Right lobe of liver (tissue), 4 donors: ENCODE data around the gene TRAPPC12.

Experiments used
- CTCF ChIP-seq, 4 donors: fragments of 200-600 bp in 3 of 4; fragments of 450-650 bp in 1 of 4; IDR thresholded peaks; one replicate each; pipeline versions ENCODE4 v1.5.1 to v1.8.0; 2016 to 2022; ENCODE audit warnings: antibody characterized with exemption in 4 of 4, mild to moderate bottlenecking in 2 of 4
- POLR2A ChIP-seq: fragments of 450-650 bp; IDR thresholded peaks from one replicate; pipeline ENCODE4 v1.6.1; 2017; ENCODE audit warnings: antibody characterized with exemption, mild to moderate bottlenecking
- donor health status: DM: no; HTN: no; CAD: no.
- donor health status: DM: no; HTN: no; CAD: no.
- donor health status: DM: no; HTN: yes; CAD: no.

GRCh38 chr2:3467654-3468053 lies 88.2 kb downstream of the TRAPPC12 start:
- TF ChIP-seq CTCF (IDR thresholded peaks at IDR 0.05) (no peak), POLR2A (no peak)
